Esophagus (tissue), 2 donors: ENCODE measurements around the gene MAPK13. TPM values are rescaled to one million over a fixed set of nuclear protein-coding genes. Genes with fewer than 3 reads are reported as not detected.
"Not testable (repeated sequence)": the region's sequence is repeated elsewhere in the genome, so short reads cannot be mapped to it uniquely, and the experiment has no call there.

ENCODE experiments used
- H3K27ac ChIP-seq, 2 donors: one replicate each; pipeline ENCODE4 v1.5.1; 2013; ENCODE audit warnings: low read depth in 2 of 2, mild to moderate bottlenecking in 2 of 2, inconsistent platforms in 1 of 2, low read length in 1 of 2, moderate library complexity in 1 of 2
- H3K27me3 ChIP-seq, 2 donors: one replicate each; pipeline ENCODE4 v1.6.1; 2013; ENCODE audit warnings: low read length in 2 of 2, control low read depth in 1 of 2, mild to moderate bottlenecking in 1 of 2; ENCODE audit not compliant: insufficient read depth in 2 of 2, control insufficient read depth in 1 of 2
- H3K36me3 ChIP-seq, 2 donors: one replicate each; pipeline ENCODE4 v1.6.1; 2013; ENCODE audit warnings: low read length in 1 of 2; ENCODE audit not compliant: control insufficient read depth in 2 of 2, insufficient read depth in 2 of 2
- H3K4me1 ChIP-seq, 2 donors: one replicate each; pipeline ENCODE4 v1.6.1; 2013; ENCODE audit warnings: low read length in 1 of 2; ENCODE audit not compliant: control insufficient read depth in 2 of 2, insufficient read depth in 2 of 2
- H3K4me3 ChIP-seq, 2 donors: one replicate each; pipeline ENCODE4 v1.5.1; 2013; ENCODE audit warnings: low read length in 2 of 2, mild to moderate bottlenecking in 2 of 2, low read depth in 1 of 2, moderate library complexity in 1 of 2
- H3K9me3 ChIP-seq, 2 donors: one replicate each; pipeline ENCODE4 v1.6.1; 2013; ENCODE audit warnings: mild to moderate bottlenecking in 2 of 2, low read depth in 1 of 2, low read length in 1 of 2, moderate library complexity in 1 of 2; ENCODE audit not compliant: control insufficient read depth in 2 of 2, insufficient read depth in 1 of 2
- WGBS, 2 donors: extraction: QIAGEN DNeasy Blood & Tissue Kit; methylation state at CpG; one replicate each; pipeline ENCODE4 v1.1.7; 2013; 5-methylcytosine and 5-hydroxymethylcytosine counted together
- polyA plus RNA-seq, 2 donors: library from polyadenylated mRNA; stranded (reverse); fragments of 200-250 nt; gene quantifications; one replicate each; pipeline ENCODE4 v1.2.3, GENCODE V29; 2013
- donor health status: healthy with polysubstance abuse.
- donor health status: Bipolar disorder and iron deficiency.

Gene MAPK13
- polyA plus RNA-seq: 10 to 100 TPM; 53.3 to 91.8 TPM

- Histone ChIP-seq H3K4me3 (peak within 1 kb of the TSS; percentile 74 to 76), H3K9me3 (no peaks in the 10 kb centered on the region), H3K27me3 (no peaks in the 10 kb centered on the region), H3K4me1 (peaks cover 0 to 11% of the 10 kb centered on the region in 2 donors), H3K27ac (peak within 1 kb of the TSS; percentile 84 to 94), H3K36me3 (peaks cover 0 to 4% of the 10 kb centered on the region in 2 donors)
- WGBS, 2 donors: 1 to 2% methylated on average over 46 to 59 of the region's 59 CpGs
Measured at GRCh38 chr6:36129941-36130666, at the start of gene MAPK13. MAPK13 (plus strand) TSS chr6:36130513; CDS start chr6:36130583, 70 bp downstream.

- H3K36me3 ChIP-seq: peaks cover 9 to 14% of the 10 kb centered on the region in 2 donors
- no peak overlapping the region for H3K4me3 ChIP-seq
- H3K9me3 ChIP-seq: no peaks in the 10 kb centered on the region
- WGBS, 2 donors: 100% methylated on average over 1 of the region's 1 CpG
- H3K27ac ChIP-seq: no peak overlapping the region
- no peaks in the 10 kb centered on the region for H3K27me3 ChIP-seq
- peaks cover 0 to 4% of the 10 kb centered on the region in 2 donors for H3K4me1 ChIP-seq
Measured at GRCh38 chr6:36082318-36082717, 48.0 kb upstream of the MAPK13 start.

- Histone ChIP-seq H3K27me3 (no peaks in the 10 kb centered on the region), H3K36me3 (peaks cover 6 to 11% of the 10 kb centered on the region in 2 donors), H3K4me1 (peaks cover 0 to 4% of the 10 kb centered on the region in 2 donors), H3K9me3 (no peaks in the 10 kb centered on the region), H3K27ac (no peak overlapping the region), H3K4me3 (no peak overlapping the region)
- 76 to 91% methylated on average over 3 of the region's 3 CpGs for WGBS, 2 donors
Measured at GRCh38 chr6:36083446-36083845, 46.9 kb upstream of the MAPK13 start.

GRCh38 chr6:36088204-36088603 is 42.1 kb upstream of the MAPK13 start:
- H3K27me3 ChIP-seq, H3K27ac ChIP-seq, H3K4me1 ChIP-seq, H3K4me3 ChIP-seq, H3K9me3 ChIP-seq: not testable (repeated sequence)
- H3K36me3 ChIP-seq: peaks cover 8 to 12% of the 10 kb centered on the region in 2 donors
- WGBS, 2 donors: 79 to 90% methylated on average over 5 of the region's 5 CpGs

- Histone ChIP-seq H3K27ac (no peak overlapping the region), H3K4me3 (no peak overlapping the region), H3K9me3 (no peaks in the 10 kb centered on the region), H3K4me1 (no peaks in the 10 kb centered on the region), H3K27me3 (no peaks in the 10 kb centered on the region), H3K36me3 (peaks cover 0 to 6% of the 10 kb centered on the region in 2 donors)
- 88 to 93% methylated on average over 5 of the region's 5 CpGs for WGBS, 2 donors
Measured at GRCh38 chr6:36089048-36089447, 41.3 kb upstream of the MAPK13 start.

GRCh38 chr6:36094238-36094637 is 36.1 kb upstream of the MAPK13 start:
- no peaks in the 10 kb centered on the region for H3K4me1 ChIP-seq
- peaks cover 0 to 6% of the 10 kb centered on the region in 2 donors for H3K36me3 ChIP-seq
- no peak overlapping the region for H3K27ac ChIP-seq
- no peak overlapping the region for H3K4me3 ChIP-seq
- no peaks in the 10 kb centered on the region for H3K27me3 ChIP-seq
- 92 to 93% methylated on average over 2 of the region's 2 CpGs for WGBS, 2 donors
- H3K9me3 ChIP-seq: no peaks in the 10 kb centered on the region

GRCh38 chr6:36094753-36095496 is 35.4 kb upstream of the MAPK13 start:
- no peaks in the 10 kb centered on the region for H3K9me3 ChIP-seq
- H3K4me1 ChIP-seq: no peaks in the 10 kb centered on the region
- WGBS, 2 donors: 9 to 11% methylated on average over 9 of the region's 9 CpGs
- H3K4me3 ChIP-seq: no peak overlapping the region
- H3K27ac ChIP-seq: peak overlapping the region in 1 of 2 donors; percentile 42
- peaks cover 0 to 6% of the 10 kb centered on the region in 2 donors for H3K36me3 ChIP-seq
- no peaks in the 10 kb centered on the region for H3K27me3 ChIP-seq

- Histone ChIP-seq H3K27ac (peak overlapping the region in 1 of 2 donors; percentile 15), H3K27me3 (no peaks in the 10 kb centered on the region), H3K4me3 (no peak overlapping the region), H3K4me1 (no peaks in the 10 kb centered on the region), H3K9me3 (no peaks in the 10 kb centered on the region), H3K36me3 (peaks cover 0 to 6% of the 10 kb centered on the region in 2 donors)
- 66 to 82% methylated on average over 8 of the region's 8 CpGs for WGBS, 2 donors
Measured at GRCh38 chr6:36095497-36096391, 34.6 kb upstream of the MAPK13 start.

GRCh38 chr6:36098253-36098919 is 31.9 kb upstream of the MAPK13 start:
- Histone ChIP-seq H3K4me1 (no peaks in the 10 kb centered on the region), H3K27ac (no peak overlapping the region), H3K9me3 (no peaks in the 10 kb centered on the region), H3K36me3 (peaks cover 3% of the 10 kb centered on the region in 2 donors), H3K4me3 (no peak overlapping the region), H3K27me3 (no peaks in the 10 kb centered on the region)
- 81 to 83% methylated on average over 3 of the region's 3 CpGs for WGBS, 2 donors
